Memory B cell (primary cell): Measurements from ENCODE around the gene RASGEF1C.

Source experiments
- ATAC-seq: fragments of 150-1000 bp; cut with Tn5 transposase; 2 replicates; pipeline ENCODE4 v1.10.0; 2021; ENCODE audit warnings: low read depth, mild to moderate bottlenecking, moderate library complexity
- DNase-seq, 2 donors: peaks; one replicate each; pipeline ENCODE4 v3.0.0; 2022; ENCODE audit warnings: low spot score in 2 of 2
- H3K27ac Mint-ChIP-seq: one replicate; pipeline ENCODE4 v1.8.0; 2022; ENCODE audit warnings: mild to moderate bottlenecking, moderate library complexity, mixed read lengths
- H3K27me3 Mint-ChIP-seq: one replicate; pipeline ENCODE4 v1.8.0; 2022; ENCODE audit warnings: mixed read lengths
- H3K36me3 Mint-ChIP-seq: one replicate; pipeline ENCODE4 v1.8.0; 2022; ENCODE audit warnings: mild to moderate bottlenecking, mixed read lengths
- H3K4me1 Mint-ChIP-seq: one replicate; pipeline ENCODE4 v1.8.0; 2022; ENCODE audit warnings: mixed read lengths
- H3K4me3 Mint-ChIP-seq: one replicate; pipeline ENCODE4 v1.8.0; 2022; ENCODE audit warnings: mild to moderate bottlenecking, moderate library complexity, mixed read lengths
- H3K9me3 Mint-ChIP-seq: one replicate; pipeline ENCODE4 v1.8.0; 2022; ENCODE audit warnings: mixed read lengths

Gene RASGEF1C

DNA sequence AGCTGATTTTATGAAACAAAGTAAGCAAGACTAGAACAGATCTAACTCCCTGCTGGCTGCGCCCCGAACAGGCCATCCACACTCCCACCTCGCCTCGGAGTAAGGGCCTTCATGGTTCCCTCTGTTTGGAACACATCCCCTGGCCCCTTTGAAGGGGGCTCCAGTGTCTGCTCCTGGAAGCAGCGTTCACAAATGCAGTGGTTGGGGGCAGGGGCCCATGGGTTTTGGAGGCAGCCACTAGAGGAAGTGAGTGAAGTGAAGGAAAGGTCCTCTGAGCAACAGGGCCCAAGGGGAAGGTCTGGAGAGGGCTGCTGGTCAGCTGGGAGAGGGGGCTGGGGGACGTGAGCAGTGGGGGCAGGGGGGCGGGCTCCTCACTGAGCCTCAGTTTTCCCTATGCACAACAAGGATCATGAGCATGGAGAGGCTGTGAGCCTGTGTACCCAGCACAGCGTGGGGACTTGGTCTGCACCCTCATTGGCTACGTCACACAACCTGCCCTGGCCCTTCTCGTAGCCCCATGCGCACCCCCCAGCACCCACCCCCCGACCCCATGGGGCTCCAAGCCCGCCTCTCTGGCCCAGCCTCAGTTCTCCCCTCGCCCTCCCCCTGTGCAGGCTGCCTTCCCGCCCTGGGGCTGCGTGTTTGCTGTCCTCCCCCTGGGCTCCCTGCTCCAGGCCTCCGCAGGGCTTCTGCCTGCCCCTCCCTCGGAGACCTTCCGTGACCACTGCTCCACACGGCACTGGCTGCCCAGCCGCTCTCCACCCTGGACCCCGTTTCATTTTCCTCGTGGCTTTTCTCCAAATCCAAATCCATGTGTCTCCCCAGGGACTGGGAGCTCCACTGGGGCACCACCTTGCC is 39.5 kb downstream of the RASGEF1C start:
- Mint-ChIP-seq H3K9me3 (peaks cover 3% of the 10 kb centered on the region), H3K4me1 (no peaks in the 10 kb centered on the region), H3K4me3 (no peak overlapping the region), H3K36me3 (no peaks in the 10 kb centered on the region), H3K27ac (no peak overlapping the region), H3K27me3 (peaks cover 13% of the 10 kb centered on the region)
- DNase-seq: no peak
- no peak for ATAC-seq

DNA sequence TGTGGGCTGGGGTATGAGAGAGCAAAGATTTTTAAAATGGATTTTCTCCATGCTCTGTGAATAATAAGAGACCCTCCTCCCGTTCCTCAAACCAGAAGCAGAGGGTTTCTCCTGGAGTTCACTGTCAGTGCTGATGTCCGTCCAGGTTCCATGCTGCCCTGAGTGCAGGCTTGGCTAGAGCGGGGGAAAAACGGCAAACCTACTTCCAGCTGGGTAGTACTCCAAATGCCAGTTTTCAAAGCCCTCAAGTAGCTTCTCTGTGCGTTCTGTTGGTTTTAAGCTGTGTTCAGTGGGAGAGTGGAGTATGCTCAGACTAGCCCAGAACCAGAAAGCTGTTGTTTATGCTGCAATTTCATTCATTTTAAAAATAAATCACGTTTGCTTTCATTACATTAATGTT is 40.3 kb downstream of the RASGEF1C start:
- Mint-ChIP-seq H3K4me1 (no peaks in the 10 kb centered on the region), H3K27me3 (peaks cover 17% of the 10 kb centered on the region), H3K27ac (no peak overlapping the region), H3K4me3 (no peak overlapping the region), H3K36me3 (no peaks in the 10 kb centered on the region), H3K9me3 (peaks cover 7% of the 10 kb centered on the region)
- DNase-seq: no peak
- no peak for ATAC-seq

DNA sequence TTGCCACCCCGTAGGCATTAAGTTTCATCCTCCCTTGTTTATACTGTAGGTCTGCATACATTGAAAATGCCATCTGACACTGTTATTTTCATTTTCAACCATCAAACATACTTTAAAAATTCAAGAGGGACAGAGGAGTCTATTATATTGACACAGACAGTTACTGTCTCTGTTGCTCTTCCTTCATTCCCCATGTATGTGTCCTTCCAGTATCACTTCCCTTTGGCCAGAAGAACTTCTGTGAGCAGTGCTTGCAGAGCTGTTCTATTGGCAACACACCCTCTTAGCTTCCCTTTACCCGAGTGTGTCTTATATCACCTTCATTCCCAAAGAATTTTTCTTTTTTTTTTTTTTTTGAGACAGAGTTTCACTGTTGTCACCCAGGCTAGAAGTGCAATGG is 42.8 kb downstream of the RASGEF1C start:
- Mint-ChIP-seq H3K4me3 (no peak overlapping the region), H3K4me1 (no peaks in the 10 kb centered on the region), H3K9me3 (peaks cover 7% of the 10 kb centered on the region), H3K36me3 (no peaks in the 10 kb centered on the region), H3K27me3 (peaks cover 10% of the 10 kb centered on the region), H3K27ac (no peak overlapping the region)
- ATAC-seq (no peak), DNase-seq (no peak)

DNA sequence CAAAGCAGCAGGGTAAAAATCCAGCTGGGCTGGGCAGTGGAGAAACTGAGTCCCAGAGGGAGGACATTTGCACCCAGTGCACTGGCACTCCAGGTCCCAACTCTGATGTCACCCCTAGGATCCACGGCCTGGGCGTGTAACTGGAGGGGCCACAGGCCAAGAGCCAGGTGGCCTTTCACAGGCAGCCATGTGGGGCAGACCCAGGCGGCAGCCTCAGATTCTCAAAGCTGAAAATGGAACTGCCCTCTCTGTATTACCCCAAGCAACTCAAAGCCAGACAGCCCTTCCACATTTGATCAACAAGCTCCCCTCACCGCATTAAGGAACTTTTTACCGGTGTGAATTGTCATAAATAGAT is 46.7 kb downstream of the RASGEF1C start:
- no peaks in the 10 kb centered on the region for H3K4me1 Mint-ChIP-seq
- H3K36me3 Mint-ChIP-seq: no peaks in the 10 kb centered on the region
- ATAC-seq (no peak), DNase-seq (no peak)
- peaks cover 10% of the 10 kb centered on the region for H3K27me3 Mint-ChIP-seq
- peaks cover 7% of the 10 kb centered on the region for H3K9me3 Mint-ChIP-seq
- no peak overlapping the region for H3K27ac Mint-ChIP-seq
- H3K4me3 Mint-ChIP-seq: no peak overlapping the region

DNA sequence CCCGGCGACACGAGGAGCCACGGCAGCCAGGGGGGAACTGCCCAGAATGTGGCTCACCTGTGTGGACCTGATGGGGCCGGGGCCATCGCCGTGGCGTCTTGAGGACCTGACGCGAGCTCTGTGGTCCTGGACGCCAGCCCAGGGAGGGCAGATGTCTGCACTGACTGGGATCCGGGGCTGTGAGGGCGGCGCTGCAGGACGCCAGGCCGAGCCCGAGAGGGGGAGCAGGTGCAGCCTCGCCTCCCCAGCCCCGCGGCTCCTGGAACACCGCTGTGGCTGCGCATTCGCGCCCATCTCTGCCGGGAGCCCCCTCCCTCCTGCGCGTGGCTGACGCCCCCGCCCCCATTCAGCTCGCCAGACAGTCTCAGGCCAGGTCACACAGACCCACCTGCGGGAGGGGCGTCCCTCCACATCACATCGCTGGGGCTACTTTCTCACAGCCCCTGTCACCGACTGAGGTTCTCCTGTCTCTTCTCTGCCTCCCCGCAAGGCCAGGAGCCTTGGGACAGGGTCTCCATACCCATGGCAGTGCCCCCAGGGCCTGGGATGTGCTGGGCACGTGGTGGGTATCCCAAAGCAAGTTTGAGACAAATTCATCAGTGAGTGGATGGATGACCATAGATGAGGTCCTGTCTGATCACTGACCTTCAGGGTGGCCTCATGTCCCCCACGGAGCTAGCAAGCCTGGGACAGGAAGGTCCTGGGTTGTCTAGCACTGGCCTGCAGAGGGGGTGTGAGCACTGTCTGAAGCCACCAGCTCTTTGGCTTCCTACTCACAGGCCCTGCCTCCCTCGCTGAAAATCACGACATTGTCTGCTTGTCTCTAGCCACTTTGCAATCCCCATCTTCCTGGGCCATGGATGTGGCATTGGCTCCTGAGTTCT is 47.3 kb downstream of the RASGEF1C start:
- H3K27ac Mint-ChIP-seq: no peak overlapping the region
- no peak overlapping the region for H3K4me3 Mint-ChIP-seq
- H3K9me3 Mint-ChIP-seq: peaks cover 7% of the 10 kb centered on the region
- no peaks in the 10 kb centered on the region for H3K4me1 Mint-ChIP-seq
- ATAC-seq (no peak), DNase-seq (no peak)
- no peaks in the 10 kb centered on the region for H3K36me3 Mint-ChIP-seq
- H3K27me3 Mint-ChIP-seq: peaks cover 12% of the 10 kb centered on the region

DNA sequence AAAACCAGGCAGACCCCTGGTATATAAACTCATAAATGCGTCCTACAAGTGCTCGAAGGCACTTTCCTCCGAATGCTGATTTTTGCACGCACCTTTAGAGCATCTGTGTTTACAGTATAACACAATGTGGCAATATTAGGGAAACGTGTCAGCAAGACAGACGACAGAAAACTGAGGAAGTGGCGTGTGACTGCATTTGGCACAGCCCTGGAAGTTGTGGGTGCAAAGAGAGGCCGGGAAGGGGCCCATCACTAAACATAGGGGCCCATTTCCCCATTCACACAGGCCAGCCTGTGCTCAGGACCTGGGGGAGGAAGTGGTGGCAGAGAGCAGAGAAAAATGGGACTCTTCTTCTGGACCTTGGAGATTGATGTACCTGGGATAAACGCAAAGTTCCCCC is 48.2 kb downstream of the RASGEF1C start:
- Mint-ChIP-seq H3K27me3 (peaks cover 14% of the 10 kb centered on the region), H3K4me3 (no peak overlapping the region), H3K36me3 (no peaks in the 10 kb centered on the region), H3K9me3 (peaks cover 7% of the 10 kb centered on the region), H3K4me1 (no peaks in the 10 kb centered on the region), H3K27ac (no peak overlapping the region)
- no peak for DNase-seq
- no peak for ATAC-seq

DNA sequence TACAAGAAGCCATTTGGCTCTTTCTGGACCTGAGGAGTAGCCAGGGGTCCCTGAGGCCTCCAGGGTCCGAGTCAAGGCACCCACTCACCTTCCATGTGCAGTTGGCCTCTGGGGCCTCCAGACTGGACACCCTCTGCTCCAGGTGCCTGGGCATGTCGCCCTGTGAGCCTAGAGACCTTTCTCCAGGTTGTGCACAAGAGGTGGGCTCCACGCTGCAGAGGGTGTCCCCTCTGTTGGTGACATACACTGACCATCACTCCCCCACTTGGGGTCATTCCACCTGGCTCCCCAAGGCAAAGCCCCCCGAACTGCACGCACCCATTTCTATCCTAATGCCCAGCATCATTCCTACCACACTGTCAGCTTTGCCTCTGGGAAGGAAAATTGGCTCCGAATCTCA is 48.8 kb downstream of the RASGEF1C start:
- Mint-ChIP-seq H3K36me3 (no peaks in the 10 kb centered on the region), H3K9me3 (peaks cover 7% of the 10 kb centered on the region), H3K4me3 (no peak overlapping the region), H3K4me1 (no peaks in the 10 kb centered on the region), H3K27ac (no peak overlapping the region), H3K27me3 (peaks cover 14% of the 10 kb centered on the region)
- no peak for DNase-seq
- ATAC-seq: no peak

DNA sequence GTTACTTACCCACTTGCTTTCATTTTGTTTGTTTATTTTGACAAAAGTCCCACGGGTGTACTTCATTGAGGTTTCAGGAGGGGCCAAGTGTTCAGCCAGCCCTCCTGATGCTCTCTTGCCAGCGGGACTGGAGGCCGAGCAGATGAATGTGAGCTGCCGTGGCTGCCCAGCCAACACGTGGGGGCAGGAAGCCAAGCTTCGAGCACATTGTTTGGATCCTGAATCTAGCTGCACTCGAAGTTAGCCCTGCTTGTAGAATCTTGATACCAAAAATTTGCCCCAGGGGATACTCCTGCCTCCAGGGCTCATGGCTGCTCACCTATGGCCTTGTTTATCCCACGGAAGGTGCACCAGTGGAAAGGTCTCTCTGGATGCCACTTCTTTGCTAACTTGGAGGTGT is 49.3 kb downstream of the RASGEF1C start:
- ATAC-seq (no peak), DNase-seq (no peak)
- H3K9me3 Mint-ChIP-seq: peaks cover 5% of the 10 kb centered on the region
- H3K27ac Mint-ChIP-seq: no peak overlapping the region
- no peaks in the 10 kb centered on the region for H3K4me1 Mint-ChIP-seq
- H3K36me3 Mint-ChIP-seq: no peaks in the 10 kb centered on the region
- H3K27me3 Mint-ChIP-seq: peaks cover 12% of the 10 kb centered on the region
- no peak overlapping the region for H3K4me3 Mint-ChIP-seq

DNA sequence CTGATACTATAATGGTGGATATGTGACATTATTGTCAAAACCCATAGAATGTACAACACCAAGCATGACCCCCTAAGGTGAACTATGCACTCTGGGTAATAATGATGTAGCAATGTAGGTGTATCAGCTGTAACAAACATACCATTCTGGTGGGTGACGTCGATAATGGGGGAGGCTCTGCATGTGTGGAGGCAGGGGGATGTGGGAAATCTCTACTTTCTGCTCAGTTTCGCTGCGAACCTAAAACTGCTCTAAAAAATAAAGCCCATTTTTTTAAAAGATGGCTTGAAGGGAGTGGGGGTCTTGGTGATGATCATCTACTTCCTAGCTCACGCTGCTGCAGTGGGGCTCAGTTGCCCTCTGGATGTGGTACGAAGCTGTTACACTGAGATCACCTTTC is 51.1 kb downstream of the RASGEF1C start:
- H3K27me3 Mint-ChIP-seq: peaks cover 8% of the 10 kb centered on the region
- H3K9me3 Mint-ChIP-seq: peaks cover 2% of the 10 kb centered on the region
- H3K36me3 Mint-ChIP-seq: no peaks in the 10 kb centered on the region
- no peak overlapping the region for H3K4me3 Mint-ChIP-seq
- no peak overlapping the region for H3K27ac Mint-ChIP-seq
- ATAC-seq (no peak), DNase-seq (no peak)
- H3K4me1 Mint-ChIP-seq: no peaks in the 10 kb centered on the region

DNA sequence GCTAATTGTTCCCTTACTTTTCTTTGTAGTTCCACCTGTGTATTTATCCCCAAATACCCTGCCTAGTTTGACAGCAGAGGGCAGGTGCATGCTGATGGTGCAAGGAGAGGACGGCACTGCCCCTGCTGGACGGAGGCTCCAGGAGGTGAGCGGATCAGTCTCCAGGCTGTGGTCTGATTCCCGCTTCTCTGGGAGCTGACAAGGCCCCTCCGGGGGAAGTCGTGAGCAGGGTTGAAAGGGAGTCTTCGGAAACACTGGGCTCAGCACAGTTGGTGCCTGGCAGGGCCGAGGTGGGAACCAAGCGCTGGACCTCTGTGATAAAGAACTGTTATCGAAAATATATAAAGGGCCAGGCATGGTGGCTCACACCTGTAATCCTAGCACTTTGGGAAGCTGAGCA is 52.9 kb downstream of the RASGEF1C start:
- Mint-ChIP-seq H3K4me3 (no peak overlapping the region), H3K36me3 (no peaks in the 10 kb centered on the region), H3K4me1 (no peaks in the 10 kb centered on the region), H3K27me3 (peaks cover 8% of the 10 kb centered on the region), H3K27ac (no peak overlapping the region), H3K9me3 (peaks cover 2% of the 10 kb centered on the region)
- ATAC-seq (no peak), DNase-seq (no peak)

DNA sequence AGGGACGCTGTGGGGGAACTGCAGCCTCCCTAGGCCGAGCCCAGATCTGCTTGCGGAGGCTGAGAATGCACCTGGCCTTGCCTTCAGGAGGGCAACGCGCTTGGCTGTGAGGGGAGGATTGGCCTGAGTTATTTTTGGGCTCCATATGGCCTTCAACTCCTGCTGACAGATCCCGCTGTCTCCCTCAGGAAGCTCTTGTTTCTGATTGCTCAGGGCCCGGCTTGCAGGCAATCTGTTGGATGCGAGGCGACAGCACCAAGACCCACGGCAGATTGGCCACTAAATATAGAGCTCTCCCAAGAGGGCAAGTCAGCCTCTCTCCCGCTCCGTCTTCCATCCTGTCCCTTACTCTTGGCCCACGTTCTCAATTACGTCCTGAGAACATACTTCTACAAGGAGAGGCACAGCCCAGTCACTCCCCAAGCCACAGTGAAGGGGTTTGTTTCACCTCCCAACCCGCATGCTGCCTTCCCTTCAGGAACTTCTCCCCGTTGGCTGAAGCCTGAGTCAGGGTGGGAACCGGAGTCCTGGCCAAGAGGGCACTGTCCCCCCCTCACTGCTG is 53.6 kb downstream of the RASGEF1C start:
- no peak for ATAC-seq
- no peak overlapping the region for H3K27ac Mint-ChIP-seq
- peaks cover 8% of the 10 kb centered on the region for H3K27me3 Mint-ChIP-seq

DNA sequence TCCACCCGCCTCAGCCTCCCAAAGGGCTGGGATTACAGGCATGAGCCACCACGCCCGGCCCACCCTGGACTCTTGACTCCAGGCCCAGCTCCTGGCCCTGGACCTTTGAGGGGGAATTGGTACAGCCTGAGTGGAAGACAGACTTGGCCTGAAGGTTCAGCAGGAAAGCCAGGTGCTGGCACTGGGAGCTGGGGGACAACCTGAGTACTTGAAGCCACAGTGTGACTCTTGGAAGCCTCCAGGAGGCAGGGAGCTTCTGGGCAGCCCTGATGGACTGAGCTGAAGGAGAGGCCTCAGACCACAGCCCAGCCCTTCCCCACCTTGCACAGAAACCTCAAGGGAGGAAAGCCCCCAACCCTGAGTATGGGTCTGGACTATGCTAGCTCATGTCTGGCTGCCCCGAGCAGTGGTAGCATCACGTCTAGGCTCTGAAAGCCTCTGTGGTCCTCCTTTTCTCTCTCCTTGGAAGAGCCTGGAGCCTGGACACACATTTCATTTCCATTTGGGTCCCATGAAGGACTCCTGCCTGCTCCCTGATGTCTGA is 54.1 kb downstream of the RASGEF1C start:
- Mint-ChIP-seq H3K27ac (no peak overlapping the region), H3K27me3 (peaks cover 6% of the 10 kb centered on the region)
- ATAC-seq: no peak

More for the DNA sequence above, 53.6 kb downstream of the RASGEF1C start:
- Mint-ChIP-seq H3K4me3 (no peak overlapping the region), H3K4me1 (no peaks in the 10 kb centered on the region), H3K9me3 (peaks cover 2% of the 10 kb centered on the region), H3K36me3 (no peaks in the 10 kb centered on the region)
- DNase-seq: no peak

DNA sequence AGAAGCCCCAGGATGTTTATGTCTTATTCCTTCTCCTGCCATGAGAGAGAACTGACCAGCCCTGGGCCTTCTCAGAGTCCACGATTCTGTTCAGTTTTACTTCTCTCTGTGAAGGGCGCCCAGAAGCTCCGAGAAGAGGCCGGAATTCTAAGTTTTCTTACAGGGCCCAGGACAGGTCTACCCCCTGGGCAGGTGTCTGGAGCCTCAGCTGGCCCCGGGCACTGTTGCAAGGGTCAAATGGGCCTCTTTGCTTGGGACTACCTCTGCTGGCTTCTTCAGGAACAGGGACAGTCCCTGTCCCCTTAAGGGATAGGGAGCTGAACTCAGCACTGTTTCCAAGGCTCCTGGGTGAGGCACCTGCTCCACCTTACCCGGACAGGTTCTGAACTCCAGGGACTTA is 55.0 kb downstream of the RASGEF1C start:
- peaks cover 7% of the 10 kb centered on the region for H3K27me3 Mint-ChIP-seq
- no peaks in the 10 kb centered on the region for H3K4me1 Mint-ChIP-seq
- peaks cover 9% of the 10 kb centered on the region for H3K9me3 Mint-ChIP-seq
- H3K27ac Mint-ChIP-seq: no peak overlapping the region
- DNase-seq (no peak), ATAC-seq (no peak)
- H3K4me3 Mint-ChIP-seq: no peak overlapping the region
- H3K36me3 Mint-ChIP-seq: peaks cover 6% of the 10 kb centered on the region

More for the DNA sequence above, 54.1 kb downstream of the RASGEF1C start:
- Mint-ChIP-seq H3K4me3 (no peak overlapping the region), H3K9me3 (peaks cover 6% of the 10 kb centered on the region), H3K4me1 (no peaks in the 10 kb centered on the region), H3K36me3 (peaks cover 3% of the 10 kb centered on the region)
- DNase-seq: no peak

DNA sequence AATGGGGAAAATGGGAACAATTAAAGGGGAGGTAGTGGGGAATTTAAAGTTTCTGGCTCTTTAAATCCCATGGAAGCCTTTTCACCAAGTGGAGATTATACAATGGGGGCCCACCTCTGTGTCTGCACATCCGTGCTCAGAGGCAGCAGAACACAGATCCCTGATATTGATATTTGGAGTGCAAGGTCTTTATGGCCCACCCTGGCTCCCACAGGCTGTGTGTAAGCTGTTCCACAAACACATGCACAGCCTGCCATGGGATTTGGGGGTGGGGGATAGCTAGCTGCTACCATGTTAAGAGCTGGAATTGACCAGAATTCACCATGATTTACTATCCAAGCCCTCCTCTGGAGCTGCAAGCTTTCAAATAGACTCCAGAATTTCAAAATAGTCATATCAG is 55.9 kb downstream of the RASGEF1C start:
- ATAC-seq (no peak), DNase-seq (no peak)
- Mint-ChIP-seq H3K36me3 (peaks cover 6% of the 10 kb centered on the region), H3K27ac (no peak overlapping the region), H3K27me3 (peaks cover 7% of the 10 kb centered on the region), H3K4me3 (no peak overlapping the region), H3K9me3 (peaks cover 11% of the 10 kb centered on the region), H3K4me1 (no peaks in the 10 kb centered on the region)
